ENCODE measurements around the gene EPB41L5.
"Not testable (repeated sequence)": the region's sequence is repeated elsewhere in the genome, so short reads cannot be mapped to it uniquely, and the experiment has no call there.

The EPB41L5 gene

GRCh38 chr2:120141300-120142069 lies 128.6 kb downstream of the EPB41L5 start:
- DNase-seq, result no peak

GRCh38 chr2:120142528-120143219 lies 129.8 kb downstream of the EPB41L5 start:
- no peak for DNase-seq

- no peak for DNase-seq
These were observed 135.4 kb downstream of the EPB41L5 start for GRCh38 chr2:120148229-120148628.

- DNase-seq, result no peak
These were observed 135.8 kb downstream of the EPB41L5 start for GRCh38 chr2:120148669-120149068.

- DNase-seq, result no peak
These were observed 136.5 kb downstream of the EPB41L5 start for GRCh38 chr2:120149406-120149805.

- no peak for DNase-seq
These were observed 137.2 kb downstream of the EPB41L5 start for GRCh38 chr2:120150040-120150482.

- DNase-seq, result no peak
These were observed 142.4 kb downstream of the EPB41L5 start for GRCh38 chr2:120155308-120155707.

- DNase-seq, result not testable (repeated sequence)
These were observed 145.8 kb downstream of the EPB41L5 start for GRCh38 chr2:120158658-120159057.

GRCh38 chr2:120161190-120161589 lies 148.3 kb downstream of the EPB41L5 start:
- no peak for DNase-seq

GRCh38 chr2:120162716-120163115 lies 149.8 kb downstream of the EPB41L5 start:
- no peak for DNase-seq

GRCh38 chr2:120167272-120167671 lies 154.4 kb downstream of the EPB41L5 start:
- DNase-seq, result no peak

GRCh38 chr2:120169020-120169419 lies 156.1 kb downstream of the EPB41L5 start:
- no peak for DNase-seq

GRCh38 chr2:120174963-120175581 lies 162.2 kb downstream of the EPB41L5 start:
- DNase-seq, result peak in 5 of 58 donors; percentile 1 to 56 (median 9)

GRCh38 chr2:120176526-120176925 lies 163.6 kb downstream of the EPB41L5 start:
- no peak for DNase-seq

GRCh38 chr2:120177001-120177621 lies 164.2 kb downstream of the EPB41L5 start:
- DNase-seq, result peak in 3 of 58 donors; percentile 2 to 24 (median 4)

GRCh38 chr2:120177973-120178372 lies 165.1 kb downstream of the EPB41L5 start:
- DNase-seq, result no peak

- no peak for DNase-seq
These were observed 166.5 kb downstream of the EPB41L5 start for GRCh38 chr2:120179396-120179795.

- DNase-seq, result no peak
These were observed 167.2 kb downstream of the EPB41L5 start for GRCh38 chr2:120180066-120180465.

- no peak for DNase-seq
These were observed 169.2 kb downstream of the EPB41L5 start for GRCh38 chr2:120182019-120182560.

GRCh38 chr2:120189189-120189588 lies 176.3 kb downstream of the EPB41L5 start:
- DNase-seq, result no peak

- no peak for DNase-seq
These were observed 179.4 kb downstream of the EPB41L5 start for GRCh38 chr2:120192280-120192679.
